ENCODE data around the gene SLC25A31. TPM values are rescaled to one million over a fixed set of nuclear protein-coding genes. Genes with fewer than 3 reads are reported as not detected.

Gene SLC25A31
- total RNA-seq, 2 experiments from 2014 or later: not detected

Other genes starting within 250 kb of the SLC25A31 start
- gene INTU, start 97.4 kb upstream of the SLC25A31 start, total RNA-seq: under 1 TPM; 0.21 to 0.59 TPM
- under 1 TPM; 0.89 to 0.90 TPM for gene HSPA4L, start 51.9 kb downstream of the SLC25A31 start, total RNA-seq
- gene PLK4, start 150.5 kb downstream of the SLC25A31 start, total RNA-seq: 10 to 100 TPM; 37.6 to 40.5 TPM
- 10 to 100 TPM; 17.4 to 20.5 TPM for gene MFSD8, start 234.8 kb downstream of the SLC25A31 start, total RNA-seq
- 10 to 100 TPM; 13.5 to 14.9 TPM for gene ABHD18, start 235.0 kb downstream of the SLC25A31 start, total RNA-seq

Measured in activated CD8-positive, alpha-beta memory T cell treated with anti-CD3 and anti-CD28 coated beads for 36 hours (primary cell).